Right hindlimb (tissue), 1 donor: Measurements from ENCODE around the gene MTHFD1.

Experiments
- DNase-seq: peaks from one replicate; pipeline ENCODE4 v3.0.0-alpha.2; 2018

MTHFD1 gene

GRCh38 chr14:64450255-64450654, 62.1 kb downstream of the MTHFD1 start:
- DNase-seq: no peak

- no peak for DNase-seq
These were observed 66.5 kb downstream of the MTHFD1 start for GRCh38 chr14:64454671-64455070.

GRCh38 chr14:64459405-64460136, 71.4 kb downstream of the MTHFD1 start:
- no peak for DNase-seq

GRCh38 chr14:64461221-64461620, 73.1 kb downstream of the MTHFD1 start:
- DNase-seq: no peak

- DNase-seq: no peak
These were observed 75.0 kb downstream of the MTHFD1 start for GRCh38 chr14:64463195-64463594.

GRCh38 chr14:64463873-64464272, 75.7 kb downstream of the MTHFD1 start:
- DNase-seq: no peak

GRCh38 chr14:64464651-64465050, 76.5 kb downstream of the MTHFD1 start:
- no peak for DNase-seq

GRCh38 chr14:64465191-64465822, 77.2 kb downstream of the MTHFD1 start, which contains the start of gene AKAP5:
TSS of gene AKAP5 (plus strand) at chr14:64465499. CDS start at chr14:64468395, 2,896 bp downstream.
- DNase-seq: peak; percentile 71

GRCh38 chr14:64465831-64466554, 77.8 kb downstream of the MTHFD1 start:
- DNase-seq: peak; percentile 57

- DNase-seq: no peak
These were observed 78.9 kb downstream of the MTHFD1 start for GRCh38 chr14:64467101-64467500.

GRCh38 chr14:64467566-64467965, 79.4 kb downstream of the MTHFD1 start:
- DNase-seq: no peak

- no peak for DNase-seq
These were observed 80.3 kb downstream of the MTHFD1 start for GRCh38 chr14:64468451-64468850.

GRCh38 chr14:64474041-64474440, 85.9 kb downstream of the MTHFD1 start:
- DNase-seq: no peak

- DNase-seq: no peak
These were observed 86.5 kb downstream of the MTHFD1 start for GRCh38 chr14:64474698-64475097.

GRCh38 chr14:64475585-64476273, 87.6 kb downstream of the MTHFD1 start:
- no peak for DNase-seq

GRCh38 chr14:64476438-64476837, 88.3 kb downstream of the MTHFD1 start:
- DNase-seq: no peak

- DNase-seq: no peak
These were observed 90.6 kb downstream of the MTHFD1 start for GRCh38 chr14:64478634-64479250.

- DNase-seq: no peak
These were observed 100.5 kb downstream of the MTHFD1 start for GRCh38 chr14:64488590-64489099.

GRCh38 chr14:64491637-64492036, 103.5 kb downstream of the MTHFD1 start:
- DNase-seq: no peak

- no peak for DNase-seq
These were observed 105.3 kb downstream of the MTHFD1 start for GRCh38 chr14:64493455-64493854.

- DNase-seq: no peak
These were observed 107.1 kb downstream of the MTHFD1 start for GRCh38 chr14:64495252-64495651.

- no peak for DNase-seq
These were observed 108.6 kb downstream of the MTHFD1 start for GRCh38 chr14:64496764-64497163.

GRCh38 chr14:64500088-64500487, 111.9 kb downstream of the MTHFD1 start:
- DNase-seq: no peak
